Ishikawa (cell line): ENCODE results near the gene KCNJ11.

Experiments used
- CEBPB ChIP-seq: IDR thresholded peaks from 2 replicates; pipeline ENCODE4 v1.6.1; 2012
- CREB1 ChIP-seq: IDR thresholded peaks from 2 replicates; pipeline ENCODE4 v1.6.1; 2012; ENCODE audit warnings: low read depth
- EGR1 ChIP-seq: IDR thresholded peaks from 2 replicates; pipeline ENCODE4 v1.6.1; 2012
- EP300 ChIP-seq: IDR thresholded peaks from 2 replicates; pipeline ENCODE4 v1.6.1; 2012; ENCODE audit warnings: borderline replicate concordance
- FOXM1 ChIP-seq: IDR thresholded peaks from 2 replicates; pipeline ENCODE4 v1.6.1; 2012; ENCODE audit warnings: low read depth, borderline replicate concordance
- MAX ChIP-seq: IDR thresholded peaks from 2 replicates; pipeline ENCODE4 v1.6.1; 2012
- NFIC ChIP-seq: IDR thresholded peaks from 2 replicates; pipeline ENCODE4 v1.6.1; 2012
- RAD21 ChIP-seq: IDR thresholded peaks from 2 replicates; pipeline ENCODE4 v1.6.1; 2012; ENCODE audit warnings: low read depth
- REST ChIP-seq: IDR thresholded peaks from 2 replicates; pipeline ENCODE4 v1.6.1; 2012; ENCODE audit warnings: low read depth, mild to moderate bottlenecking
- TAF1 ChIP-seq: IDR thresholded peaks from 2 replicates; pipeline ENCODE4 v1.6.1; 2012; ENCODE audit warnings: low read depth, mild to moderate bottlenecking
- TCF12 ChIP-seq: IDR thresholded peaks from 2 replicates; pipeline ENCODE4 v1.6.1; 2012; ENCODE audit warnings: low read depth
- TEAD4 ChIP-seq: IDR thresholded peaks from 2 replicates; pipeline ENCODE4 v1.6.1; 2012
- USF1 ChIP-seq: IDR thresholded peaks from 2 replicates; pipeline ENCODE4 v1.6.1; 2012
- YY1 ChIP-seq: IDR thresholded peaks from 2 replicates; pipeline ENCODE4 v1.6.1; 2012; ENCODE audit warnings: low read depth
- ZBTB7A ChIP-seq: IDR thresholded peaks from 2 replicates; pipeline ENCODE4 v1.6.1; 2012; ENCODE audit warnings: low read depth

Gene KCNJ11

GRCh38 chr11:17406818-17407149 is 18.3 kb upstream of the KCNJ11 start:
- TF ChIP-seq NFIC: no peak
- no peak for TF ChIP-seq MAX
- TF ChIP-seq ZBTB7A: no peak
- TF ChIP-seq TEAD4: no peak
- TF ChIP-seq REST: no peak
- TF ChIP-seq YY1: no peak
- TF ChIP-seq CREB1: no peak
- TF ChIP-seq USF1: no peak
- TF ChIP-seq CEBPB: no peak
- TF ChIP-seq FOXM1: no peak
- no peak for TF ChIP-seq TAF1
- no peak for TF ChIP-seq EP300
- no peak for TF ChIP-seq RAD21
- TF ChIP-seq TCF12: no peak
- no peak for TF ChIP-seq EGR1

- no peak for TF ChIP-seq TAF1
- TF ChIP-seq ZBTB7A: no peak
- no peak for TF ChIP-seq CREB1
- no peak for TF ChIP-seq FOXM1
- no peak for TF ChIP-seq MAX
- no peak for TF ChIP-seq YY1
- TF ChIP-seq EGR1: no peak
- no peak for TF ChIP-seq TEAD4
- TF ChIP-seq EP300: no peak
- TF ChIP-seq CEBPB: no peak
- no peak for TF ChIP-seq RAD21
Measured at GRCh38 chr11:17406082-17406817, 17.8 kb upstream of the KCNJ11 start.

GRCh38 chr11:17405232-17406005 is 17.0 kb upstream of the KCNJ11 start:
- TF ChIP-seq TEAD4 (no peak), TCF12 (no peak), YY1 (no peak), MAX (no peak), RAD21 (no peak), NFIC (no peak), ZBTB7A (no peak), CEBPB (no peak), EP300 (no peak), TAF1 (no peak), REST (no peak), USF1 (no peak), EGR1 (no peak)

- TF ChIP-seq FOXM1: no peak
- TF ChIP-seq REST: no peak
- TF ChIP-seq MAX: peak; percentile 57
- TF ChIP-seq TAF1: no peak
- TF ChIP-seq RAD21: no peak
- no peak for TF ChIP-seq CREB1
- TF ChIP-seq YY1: no peak
- TF ChIP-seq USF1: no peak
- peak; percentile 60; the same call in 1 of the 2 replicates for TF ChIP-seq CEBPB
- no peak for TF ChIP-seq EP300
- no peak for TF ChIP-seq TEAD4
- no peak for TF ChIP-seq TCF12
- TF ChIP-seq EGR1: no peak
- TF ChIP-seq NFIC: no peak
- TF ChIP-seq ZBTB7A: no peak
Measured at GRCh38 chr11:17403980-17404759, 15.7 kb upstream of the KCNJ11 start.
